HG03558 (cell line): ENCODE data around the gene CKS1B.
"Not testable (repeated sequence)": the region's sequence is repeated elsewhere in the genome, so short reads cannot be mapped to it uniquely, and the experiment has no call there.

Experiments used
- ATAC-seq: cut with Tn5 transposase; IDR thresholded peaks from one replicate; pipeline ENCODE4 v1.9.1; 2021; ENCODE audit warnings: moderate number of reproducible peaks; ENCODE audit not compliant: unreplicated experiment; ENCODE audit errors: extremely low read depth

CKS1B gene

DNA sequence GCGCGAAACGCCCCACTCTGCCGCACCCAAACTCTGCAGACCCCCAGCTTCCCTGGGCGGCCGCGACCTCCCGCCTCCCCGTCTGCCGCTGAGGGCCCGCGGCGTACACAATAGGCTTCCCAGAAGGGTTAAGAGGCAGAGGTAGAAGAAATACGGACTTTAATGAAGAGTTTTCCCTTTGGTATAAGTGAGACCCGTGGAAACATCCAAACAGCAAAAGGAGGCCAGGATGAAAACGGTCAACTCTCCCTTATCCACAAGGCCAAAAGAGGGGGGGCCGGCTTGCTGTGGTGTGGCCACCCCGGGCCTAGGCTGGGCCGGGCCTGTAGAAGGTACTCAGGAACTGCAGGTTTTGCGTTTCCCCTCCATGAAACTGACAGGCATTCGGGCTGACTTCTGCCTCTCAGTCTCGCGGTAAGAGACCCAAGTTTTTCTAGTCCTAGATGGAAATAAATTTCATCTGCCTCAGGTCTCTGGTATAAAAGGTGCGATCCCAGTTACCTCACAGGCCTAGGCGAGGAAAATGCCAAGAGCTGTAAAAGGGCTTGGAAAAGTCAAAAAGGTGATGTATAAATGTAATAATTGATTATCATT is 12.2 kb upstream of the CKS1B start:
- no peak for ATAC-seq

DNA sequence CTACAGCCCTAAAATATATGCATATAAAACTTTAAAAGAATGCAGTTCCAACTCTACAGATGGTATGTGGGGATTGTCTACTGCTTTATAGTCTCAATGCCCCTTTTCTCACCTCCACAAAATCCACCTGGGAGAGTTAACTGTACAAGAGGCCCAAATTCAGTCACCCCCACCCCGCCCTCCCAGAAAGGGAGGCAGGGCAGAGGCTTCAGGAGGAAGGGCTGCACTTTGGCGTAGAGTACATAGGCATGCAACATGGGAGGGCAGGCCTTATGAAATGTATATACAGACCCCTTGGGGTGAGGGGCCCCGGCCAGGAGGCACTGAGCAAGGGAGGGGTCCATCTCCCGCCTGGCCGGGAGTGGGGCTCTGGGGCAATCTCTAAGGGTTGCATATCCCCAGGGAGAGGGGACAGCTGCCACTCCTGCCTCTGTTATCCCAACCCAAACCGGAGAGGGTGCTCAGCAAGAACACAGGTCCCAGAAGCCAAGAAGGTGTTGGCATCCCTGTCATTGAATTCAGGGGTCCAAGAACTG is 11.6 kb upstream of the CKS1B start:
- ATAC-seq: no peak

DNA sequence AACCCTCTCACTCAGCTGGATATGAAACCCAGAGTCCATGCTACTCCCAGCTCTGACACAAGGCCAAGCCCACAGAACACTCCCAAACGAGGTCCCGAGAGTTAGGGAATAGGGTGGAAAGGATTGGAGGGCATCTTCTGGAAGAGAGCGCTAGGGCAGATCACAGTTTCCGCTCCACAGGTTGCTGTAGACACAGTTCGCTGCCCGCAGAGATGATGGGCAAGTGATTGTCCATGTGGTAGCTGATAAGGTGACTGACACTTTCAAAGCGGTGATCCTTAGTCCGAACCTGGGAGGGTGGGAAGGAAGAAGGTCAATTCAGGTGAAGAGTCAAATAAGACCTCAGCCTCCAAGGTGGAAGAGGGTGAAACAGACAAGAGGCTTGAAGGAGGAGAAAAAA is 10.8 kb upstream of the CKS1B start:
- ATAC-seq: no peak

DNA sequence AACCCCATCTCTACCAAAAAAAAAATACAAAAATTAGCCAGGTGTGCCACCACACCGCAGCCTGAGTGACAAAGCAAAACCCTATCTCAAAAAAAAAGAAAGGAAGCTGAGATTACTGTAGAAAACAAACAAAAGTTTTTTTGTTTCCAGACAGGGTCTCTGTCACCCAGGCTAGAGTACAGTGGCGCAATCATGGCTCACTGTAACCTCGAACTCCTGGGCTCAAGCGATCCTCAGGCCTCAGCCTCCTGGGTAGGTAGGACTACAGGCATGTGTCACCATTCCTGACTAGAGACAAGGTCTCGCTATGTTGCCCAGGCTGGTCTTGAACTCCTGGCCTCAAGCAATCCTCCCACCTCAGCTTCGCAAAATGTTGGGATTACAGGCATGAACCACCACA is 10.1 kb upstream of the CKS1B start:
- ATAC-seq: no peak

DNA sequence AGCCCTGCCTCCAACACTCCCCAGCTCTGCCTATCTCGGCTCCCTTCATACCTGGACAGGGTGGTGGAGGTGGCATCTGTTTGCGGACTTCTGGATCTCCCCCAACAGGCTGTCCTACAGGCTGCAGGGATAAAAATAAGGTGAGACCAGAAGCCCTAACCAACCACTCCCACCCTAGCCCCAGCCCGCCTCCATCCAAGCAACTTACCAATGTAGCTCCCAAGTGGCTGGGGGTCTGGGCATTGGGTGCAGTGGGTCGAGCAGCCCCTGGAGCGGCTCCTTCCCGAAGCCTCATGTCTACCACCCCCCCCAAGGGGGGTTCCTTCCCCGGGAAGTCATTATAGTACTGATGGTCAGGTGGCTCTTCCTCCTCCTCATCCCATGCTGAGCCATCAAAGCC is 8.4 kb upstream of the CKS1B start:
- no peak for ATAC-seq

DNA sequence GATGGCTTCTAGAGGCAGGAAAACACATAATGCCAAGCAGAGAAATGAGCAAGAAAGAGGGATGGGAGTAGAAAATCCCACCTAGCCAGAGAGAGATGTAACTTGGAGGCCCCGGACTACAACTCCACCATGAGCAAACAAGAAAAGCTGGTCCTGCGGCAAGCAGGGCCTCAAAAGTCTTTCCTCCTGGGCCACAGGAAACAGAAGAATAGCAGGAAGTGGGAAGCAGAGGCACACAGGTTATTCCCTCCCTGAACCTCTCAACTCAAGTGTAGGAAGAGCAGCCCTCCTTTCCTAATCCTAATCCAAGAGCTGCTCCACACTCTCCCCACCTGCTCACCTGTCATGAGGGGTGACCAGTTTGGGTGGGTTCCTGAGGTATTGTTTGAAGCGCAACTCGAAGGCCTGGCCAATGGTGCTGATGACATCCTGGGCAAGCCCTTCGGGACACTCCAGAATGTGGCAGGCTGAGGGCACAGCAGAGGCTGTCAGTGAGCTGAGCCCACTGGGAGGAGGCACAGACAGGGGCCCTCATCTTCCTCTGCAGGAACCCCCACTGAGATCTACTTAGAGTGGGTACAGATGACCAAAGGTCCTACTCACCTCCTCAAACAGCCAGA is 7.0 kb upstream of the CKS1B start:
- no peak for ATAC-seq

DNA sequence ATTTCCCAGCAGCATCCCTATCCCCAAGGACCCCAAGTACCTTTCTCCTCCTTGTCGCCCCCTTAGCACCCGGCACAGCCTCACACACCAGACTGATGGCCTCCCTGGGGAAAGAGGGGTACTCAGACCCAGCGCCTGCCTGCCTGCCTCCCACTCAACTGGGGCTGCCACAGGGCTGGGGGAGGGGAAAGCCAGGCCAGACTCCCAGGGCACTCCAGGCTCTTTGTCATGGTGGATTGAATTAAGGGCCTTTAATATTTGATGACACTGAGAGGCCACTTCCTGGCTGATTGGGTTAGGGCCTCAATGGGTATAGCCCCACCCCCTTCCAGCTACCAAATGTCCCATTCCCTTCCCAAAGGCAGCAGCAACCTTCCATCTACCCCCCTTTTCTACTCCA is 5.8 kb upstream of the CKS1B start:
- ATAC-seq: no peak

DNA sequence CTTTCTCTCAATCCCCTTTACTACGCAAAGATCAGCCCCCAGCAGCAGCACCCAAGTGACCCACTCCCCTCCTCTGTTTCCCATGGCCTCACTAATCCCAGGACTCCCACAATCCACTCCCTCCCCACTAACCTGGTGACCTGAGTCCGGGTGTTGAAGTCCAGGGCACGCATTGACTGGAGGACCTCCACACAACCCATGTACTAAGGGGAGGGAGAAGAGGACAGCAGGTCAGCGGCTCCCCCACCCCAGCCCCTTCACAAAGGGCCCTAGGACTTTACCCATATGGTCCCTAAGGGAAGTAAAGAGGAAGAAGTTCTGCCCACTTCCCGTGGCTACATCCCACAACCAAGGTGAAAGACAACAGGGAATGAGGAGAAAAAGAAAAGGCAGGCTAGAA is 5.2 kb upstream of the CKS1B start:
- no peak for ATAC-seq

DNA sequence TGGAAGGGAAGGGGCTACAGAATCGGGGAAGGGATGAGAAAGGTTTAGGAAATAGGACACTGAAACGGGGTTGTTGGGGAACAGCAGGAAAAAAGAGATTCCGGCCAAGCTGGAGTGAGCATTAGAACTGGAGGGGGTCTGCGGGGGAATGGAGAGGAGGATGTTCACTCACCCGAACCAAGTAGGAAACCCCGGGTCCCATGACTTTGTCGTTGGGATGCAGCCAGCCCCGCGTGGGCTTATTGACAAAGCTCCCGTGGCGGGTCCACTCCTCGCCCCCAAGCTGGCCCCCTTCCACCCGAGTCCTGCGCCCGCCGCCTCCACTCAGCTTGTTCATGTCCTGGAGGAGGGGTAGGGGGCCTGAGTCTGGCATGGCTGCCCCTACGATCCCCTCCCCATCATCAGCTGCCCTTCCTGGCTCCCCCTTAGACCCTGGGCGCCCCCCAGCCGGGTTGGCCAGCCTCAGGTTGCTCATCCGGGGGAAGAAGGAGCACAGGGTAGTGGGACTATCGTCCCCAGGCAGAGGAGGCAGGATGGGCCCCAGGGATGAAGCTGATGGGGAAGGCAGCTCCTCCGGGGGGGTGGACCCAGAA is 4.5 kb upstream of the CKS1B start:
- no peak for ATAC-seq

DNA sequence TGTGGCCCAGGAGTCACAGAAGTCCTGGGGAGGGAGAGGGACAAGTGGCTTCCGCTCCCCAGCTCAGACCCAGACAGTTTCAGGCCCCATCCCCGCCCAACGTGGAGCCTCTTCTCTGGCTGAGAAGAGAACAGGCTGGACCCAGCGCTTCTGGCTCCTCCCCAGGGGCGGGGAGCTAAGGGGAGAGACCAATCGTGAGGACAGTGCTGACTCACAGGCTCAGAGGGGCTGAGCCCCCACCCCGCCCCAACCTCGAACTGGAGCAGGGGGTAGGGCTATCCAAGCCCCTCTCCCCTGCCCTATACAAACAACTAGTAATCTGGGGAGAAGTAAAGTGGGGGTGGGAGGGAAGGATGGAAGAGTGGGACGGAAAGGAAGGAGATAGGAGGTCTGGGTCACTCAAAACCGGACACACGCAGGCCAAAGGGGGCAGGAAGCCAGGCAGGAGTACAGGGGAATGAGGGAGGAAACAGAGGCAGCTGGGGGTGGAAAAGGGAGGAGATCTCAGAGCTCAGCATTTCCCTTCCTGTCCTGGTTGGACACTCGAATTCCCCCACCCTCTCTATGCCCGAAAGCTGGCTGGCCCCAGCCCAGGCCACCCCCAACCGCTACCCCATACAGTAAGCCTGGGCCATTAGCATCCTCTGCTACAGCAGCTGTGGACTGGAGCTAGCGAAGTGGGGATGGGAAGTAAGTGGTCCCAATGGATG is 3.7 kb upstream of the CKS1B start, which contains the start of gene SHC1:
TSS of gene SHC1 (minus strand) at position 117 of the 710 bp plus-strand sequence. CDS start 221 bp downstream, outside the sequence.
- ATAC-seq: no peak

DNA sequence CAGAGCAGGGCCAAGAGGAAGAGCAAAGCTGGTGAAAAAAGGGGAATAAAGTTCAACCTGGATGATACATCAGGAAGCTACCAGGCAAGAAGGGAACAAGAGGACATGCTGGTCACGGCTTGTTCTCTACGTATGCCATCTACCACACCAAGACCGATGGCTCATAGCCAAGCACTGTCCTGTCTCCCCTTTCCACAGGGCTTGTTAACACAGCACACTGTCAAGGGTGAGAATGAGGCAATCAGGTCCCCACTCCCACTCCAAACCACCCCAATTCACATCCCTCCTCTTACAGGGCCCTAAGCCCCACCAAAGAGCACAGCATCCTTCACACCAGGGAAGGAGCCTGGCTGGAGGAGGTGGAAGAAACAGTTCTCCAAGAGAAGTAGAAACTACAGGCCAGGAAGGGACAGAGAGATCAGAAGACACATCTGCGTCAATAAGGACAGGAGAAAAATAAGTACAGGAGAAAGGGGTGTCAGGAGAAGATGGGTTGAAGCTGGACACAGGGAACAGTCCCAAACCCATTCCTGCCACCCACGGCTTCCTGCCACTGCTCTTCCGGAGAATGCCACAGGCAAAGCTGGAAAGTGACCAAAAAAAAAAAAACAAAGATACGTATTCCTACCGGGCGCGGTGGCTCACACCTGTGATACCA is 3.0 kb upstream of the CKS1B start:
- no peak for ATAC-seq

DNA sequence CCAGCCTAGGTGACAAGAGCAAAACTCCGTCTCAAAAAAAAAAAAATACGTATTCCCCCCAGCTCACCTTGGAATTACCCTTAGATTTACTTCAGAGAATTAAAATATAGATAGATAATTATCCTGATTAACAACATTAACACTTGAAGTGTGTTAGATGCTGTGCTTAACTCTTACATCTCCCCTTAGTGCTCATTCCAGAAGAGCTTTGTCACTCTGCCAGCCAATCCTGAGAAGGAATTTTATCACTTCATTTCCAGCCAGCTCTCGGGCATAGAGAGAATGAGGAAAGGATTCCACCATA is 2.3 kb upstream of the CKS1B start:
- no peak for ATAC-seq

DNA sequence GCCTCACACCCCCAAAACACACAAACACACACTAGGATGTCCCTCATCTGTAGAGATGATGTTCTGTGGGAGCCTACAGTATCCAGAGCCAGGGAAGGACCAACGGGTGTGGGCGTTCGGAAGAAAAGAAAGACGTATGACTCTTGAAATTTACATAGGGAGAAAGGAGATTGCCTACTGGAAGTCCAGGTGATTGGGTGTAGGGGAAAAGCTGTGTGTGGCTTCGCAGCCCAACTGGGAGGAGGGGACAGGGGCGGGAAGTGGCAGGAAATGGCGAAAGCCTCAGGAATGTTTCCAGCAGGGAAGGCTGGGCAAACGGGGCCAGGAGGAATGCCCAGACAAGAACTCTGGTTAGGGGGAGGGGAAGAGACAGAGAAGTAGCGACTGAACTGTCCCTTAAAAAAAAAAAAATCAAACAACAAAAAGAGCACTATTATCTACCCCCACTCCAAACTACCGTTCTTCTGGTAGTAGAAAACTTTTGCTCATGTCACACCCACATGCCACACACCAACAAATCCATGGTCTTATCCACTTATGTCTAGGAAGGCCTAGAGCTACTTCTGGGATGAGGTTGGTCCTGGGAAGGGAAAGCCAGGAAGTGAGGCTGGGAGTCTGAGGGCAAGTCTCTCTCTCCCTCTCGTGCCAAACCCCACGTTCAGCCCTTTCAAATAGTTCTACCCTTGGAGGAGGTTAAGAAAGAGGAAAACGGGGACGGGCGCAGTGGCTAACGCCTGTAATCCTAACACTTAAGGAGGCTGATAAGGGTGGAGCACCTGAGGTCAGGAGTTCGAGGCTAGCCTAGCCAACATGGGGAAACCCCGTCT is 1.8 kb upstream of the CKS1B start:
- no peak for ATAC-seq

DNA sequence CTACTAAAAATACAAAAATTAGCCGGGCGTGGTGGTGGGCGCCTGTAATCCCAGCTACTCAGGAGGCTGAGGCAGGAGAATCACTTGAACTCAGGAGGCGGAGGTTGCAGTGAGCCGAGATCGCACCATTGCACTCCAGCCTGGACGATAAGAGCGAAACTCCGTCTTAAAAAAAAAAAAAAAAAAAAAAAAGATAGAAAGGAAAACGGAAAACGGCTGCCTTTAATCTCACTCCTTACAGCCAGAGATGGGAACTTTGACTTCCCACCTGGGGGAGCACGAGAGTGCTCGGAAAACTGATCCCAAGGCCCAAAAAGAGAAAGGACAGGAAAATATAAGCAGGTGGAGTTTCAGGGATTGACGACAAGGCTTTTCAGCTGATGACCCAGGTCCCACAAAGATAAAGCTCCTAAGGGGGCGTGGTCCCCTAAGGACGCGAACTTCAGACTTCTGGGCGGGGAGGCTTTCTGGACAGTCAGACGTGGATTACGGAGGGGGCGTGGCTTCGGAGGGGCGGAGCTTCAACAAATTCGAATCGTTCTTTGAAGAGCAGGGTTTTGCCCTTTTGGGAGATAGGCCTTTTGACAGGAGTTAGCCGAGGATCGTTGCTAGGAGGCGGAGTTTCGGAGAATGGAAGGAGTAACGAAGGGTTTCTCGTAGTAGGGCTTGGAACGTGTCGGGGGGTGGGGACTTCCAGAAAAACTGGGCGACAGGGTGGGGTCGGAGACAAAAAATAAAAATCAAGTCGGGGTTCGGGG is 958 bp upstream of the CKS1B start:
- no peak for ATAC-seq

DNA sequence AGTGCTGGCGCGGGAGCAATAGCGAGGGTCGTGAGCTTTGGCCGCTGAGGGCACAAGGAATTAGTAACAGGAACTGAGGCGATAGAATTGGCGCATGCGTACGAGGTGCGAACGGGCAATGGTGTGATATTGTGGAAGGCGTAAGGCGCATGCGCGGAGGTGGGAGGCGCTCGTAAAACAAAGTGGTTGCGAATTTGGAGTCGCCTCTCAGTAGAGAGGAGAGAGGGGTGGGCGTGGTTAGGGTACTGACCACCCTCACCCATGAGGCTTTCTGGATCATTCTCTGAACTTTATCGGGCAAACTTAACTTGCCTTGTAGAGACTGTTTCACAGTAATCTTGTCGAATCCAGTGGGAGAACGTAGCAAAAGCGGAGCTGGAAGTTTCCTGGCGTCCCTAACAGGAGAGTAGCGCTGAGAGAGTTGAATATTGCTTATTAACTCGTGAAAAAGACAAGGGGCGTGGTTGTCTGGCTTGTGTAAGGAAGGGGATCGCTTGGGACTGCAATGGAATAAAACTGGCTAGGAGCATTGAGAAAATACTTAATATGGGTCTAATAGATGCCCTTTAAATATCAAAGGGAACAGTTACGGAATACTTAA is 427 bp downstream of the CKS1B start:
- ATAC-seq: peak; percentile 32

DNA sequence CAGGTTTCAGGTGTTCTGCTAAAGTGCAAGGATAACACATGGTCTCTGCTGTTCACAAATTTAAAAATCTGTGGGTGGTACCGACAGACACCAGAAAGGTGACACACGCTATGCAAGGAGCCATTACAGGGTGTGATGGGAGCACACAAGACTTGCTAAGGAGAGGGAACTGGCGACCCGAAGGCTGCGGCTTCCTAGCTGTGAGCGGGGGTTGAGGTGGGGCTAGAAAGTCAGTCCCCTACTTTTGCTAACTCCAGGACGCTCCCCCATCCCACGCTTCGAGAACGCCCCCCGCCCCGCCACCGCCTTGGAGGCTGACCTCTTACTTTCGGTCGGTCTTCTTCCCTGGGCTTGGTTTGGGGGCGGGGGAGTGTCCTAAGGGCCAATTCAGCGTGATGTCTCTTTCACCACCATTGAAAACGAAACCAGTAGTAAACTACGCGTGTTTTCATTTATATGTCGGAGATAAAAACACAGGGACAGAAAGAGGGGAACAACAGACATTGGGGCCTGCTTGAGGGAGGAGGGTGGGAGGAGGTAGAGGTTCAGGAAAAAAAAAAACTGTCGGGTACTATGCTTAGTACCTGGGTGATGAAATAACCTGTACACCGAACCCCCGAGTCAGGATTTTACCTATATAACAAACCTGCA is 1.1 kb downstream of the CKS1B start:
- ATAC-seq: no peak

DNA sequence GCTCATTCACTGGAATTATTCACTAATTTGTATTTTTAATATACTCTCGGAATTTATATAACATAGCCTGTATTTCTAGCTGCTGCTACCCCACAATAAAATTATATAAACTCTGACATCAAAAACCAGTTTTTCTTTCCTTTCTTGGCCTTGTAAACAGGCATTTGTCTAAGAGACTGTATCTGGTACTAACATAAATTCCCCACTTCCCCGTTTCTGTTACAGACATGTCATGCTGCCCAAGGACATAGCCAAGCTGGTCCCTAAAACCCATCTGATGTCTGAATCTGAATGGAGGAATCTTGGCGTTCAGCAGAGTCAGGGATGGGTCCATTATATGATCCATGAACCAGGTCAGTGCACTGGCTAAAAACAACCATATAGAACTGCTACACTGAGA is 3.3 kb downstream of the CKS1B start:
- not testable (repeated sequence) for ATAC-seq

DNA sequence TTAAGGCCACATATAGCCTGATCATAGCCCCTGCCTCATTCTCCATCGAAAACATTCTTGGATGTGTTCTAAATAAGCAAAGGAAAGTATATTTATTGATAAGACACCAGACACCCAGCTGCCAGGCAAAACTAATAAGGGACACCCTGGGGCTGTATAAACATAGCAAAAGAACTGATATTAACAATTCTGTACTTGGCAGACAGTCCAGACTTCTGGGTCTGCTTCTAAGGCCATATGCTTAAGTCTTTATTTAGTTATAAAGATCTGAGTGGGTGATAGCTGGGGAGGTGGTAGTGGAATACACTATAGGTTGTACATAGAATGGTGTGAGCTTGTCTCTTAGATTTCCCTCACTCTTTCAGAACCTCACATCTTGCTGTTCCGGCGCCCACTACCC is 3.9 kb downstream of the CKS1B start:
- ATAC-seq: no peak
